Body of pancreas (tissue), 4 donors: ENCODE data around the gene RUNX3. TPM values are rescaled to one million over a fixed set of nuclear protein-coding genes. Genes with fewer than 3 reads are reported as not detected.

Source experiments
- ATAC-seq: fragments of 150-250 bp; one replicate; pipeline ENCODE4 v1.9.1; 2016
- DNase-seq, 4 donors: peaks; one replicate each; pipeline ENCODE4 v3.0.0-alpha.2; 2019
- H3K27ac ChIP-seq, 4 donors: fragments of 200-600 bp; sonication (generic); 1 replicate in 3 of 4; 2 replicates in 1 of 4; pipeline versions ENCODE4 v1.5.1 to v1.6.1; 2016 to 2019; ENCODE audit warnings: mild to moderate bottlenecking in 1 of 4, mixed read lengths in 1 of 4, moderate library complexity in 1 of 4
- H3K27me3 ChIP-seq, 2 donors: fragments of 200-600 bp; sonication (generic); one replicate each; pipeline ENCODE4 v1.6.0; 2016; ENCODE audit warnings: mild to moderate bottlenecking in 1 of 2
- H3K36me3 ChIP-seq, 2 donors: fragments of 200-600 bp; sonication (generic); replicated peaks in 1 of 2; 2 replicates each; pipeline ENCODE4 v1.5.1; 2016; ENCODE audit warnings: low read depth in 2 of 2; ENCODE audit not compliant: insufficient read depth in 1 of 2
- H3K4me1 ChIP-seq: fragments of 200-600 bp; sonication (generic); one replicate; pipeline ENCODE4 v1.6.0; 2016
- H3K4me3 ChIP-seq, 2 donors: fragments of 200-600 bp; sonication (generic); 1 replicate in 1 of 2; 2 replicates in 1 of 2; pipeline ENCODE4 v1.5.1; 2016 to 2019
- H3K9me3 ChIP-seq, 3 donors: fragments of 200-600 bp; sonication (generic); 1 replicate in 2 of 3; 2 replicates in 1 of 3; pipeline ENCODE4 v1.5.1; 2016
- CTCF ChIP-seq, 7 experiments: fragments of 450-650 bp in 4 of 7; fragments of 200-600 bp in 3 of 7; sonication (generic) in 3 of 7; IDR thresholded peaks; one replicate each; pipeline ENCODE4 v1.5.1; 2016 to 2019; ENCODE audit warnings: antibody characterized with exemption in 7 of 7
- POLR2A ChIP-seq, 3 donors: fragments of 450-650 bp; IDR thresholded peaks; one replicate each; pipeline ENCODE4 v1.6.1; 2016; ENCODE audit warnings: antibody characterized with exemption in 3 of 3, mild to moderate bottlenecking in 2 of 3
- WGBS, 2 donors: methylation state at CpG; one replicate each; pipeline ENCODE4 v1.1.5; 2017; 5-methylcytosine and 5-hydroxymethylcytosine counted together
- intact Hi-C: fragments of 100-400 bp; cut with DNase I; formaldehyde crosslinking; loops from one replicate; pipeline ENCODE4 v1.15.1; 2023
- total RNA-seq, 2 donors: library from RNA; depleted of rRNA; stranded (reverse); fragments of >200 nt; gene quantifications; one replicate each; pipeline ENCODE4 v1.1.0, GENCODE V29; 2016

RUNX3 gene
- total RNA-seq, 2 donors from 2014 or later: 0.26 TPM; not detected in 1

DNA sequence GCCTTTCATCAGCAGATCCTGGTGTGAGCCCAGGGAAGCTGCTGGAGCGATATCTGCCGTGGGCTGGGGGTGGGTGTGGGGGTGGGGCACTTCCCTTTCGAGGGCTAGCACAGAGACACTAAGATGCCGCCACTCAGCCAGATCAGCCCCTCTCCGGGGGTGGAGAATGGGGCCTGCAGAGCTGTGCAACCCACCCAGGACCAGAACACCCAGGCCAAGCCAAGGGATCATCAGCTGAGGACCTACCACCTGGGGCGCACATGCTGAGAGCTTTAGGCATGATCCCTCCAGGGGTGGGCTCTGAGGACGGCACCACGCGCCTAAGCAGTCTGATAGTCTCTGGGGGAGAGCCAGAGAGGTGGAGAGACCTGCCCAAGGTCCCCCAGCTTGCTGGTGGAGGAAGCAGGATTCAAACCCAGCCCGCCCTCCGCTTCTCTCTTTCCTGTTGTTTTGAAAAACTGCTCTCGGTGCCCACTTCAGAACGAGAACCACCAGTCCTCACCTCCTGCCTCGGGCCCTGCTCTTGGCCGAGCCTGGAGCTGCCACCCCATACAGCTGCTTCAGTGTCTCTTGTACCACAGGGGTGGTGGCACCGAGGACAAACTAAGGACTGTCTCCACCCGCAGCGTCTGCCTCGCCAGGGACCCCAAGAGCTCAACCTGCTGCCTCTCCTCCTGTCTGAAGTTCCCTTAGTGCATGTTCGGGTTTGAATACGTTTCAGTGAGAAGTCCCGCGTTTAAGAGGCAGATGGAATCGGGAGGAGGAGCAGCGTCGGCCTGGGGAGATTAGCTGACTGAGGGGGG is 39.7 kb upstream of the RUNX3 start:
- Histone ChIP-seq H3K9me3 (peaks cover 0 to 4% (median 0%) of the 10 kb centered on the region in 3 donors), H3K36me3 (no peaks in the 10 kb centered on the region), H3K4me3 (no peak overlapping the region), H3K27ac (no peak overlapping the region), H3K4me1 (no peaks in the 10 kb centered on the region), H3K27me3 (no peaks in the 10 kb centered on the region)
- TF ChIP-seq CTCF (IDR thresholded peaks at IDR 0.05) (no peak), POLR2A (IDR thresholded peaks at IDR 0.05) (no peak)
- ATAC-seq: no peak
- DNase-seq: no peak
- intact Hi-C loops: no loop called here
- 48 to 67% methylated on average over 17 to 25 of the region's 26 CpGs for WGBS, 2 donors

GRCh38 chr1:24968941-24969585 is 39.0 kb upstream of the RUNX3 start:
- ATAC-seq (no peak), DNase-seq (no peak)
- Histone ChIP-seq H3K4me3 (no peak overlapping the region), H3K4me1 (no peaks in the 10 kb centered on the region), H3K27ac (no peak overlapping the region), H3K27me3 (no peaks in the 10 kb centered on the region), H3K9me3 (no peaks in the 10 kb centered on the region), H3K36me3 (no peaks in the 10 kb centered on the region)
- intact Hi-C loops: no loop called here
- 53 to 56% methylated on average over 11 to 14 of the region's 14 CpGs for WGBS, 2 donors
- TF ChIP-seq CTCF (IDR thresholded peaks at IDR 0.05) (no peak), POLR2A (IDR thresholded peaks at IDR 0.05) (no peak)

- 72 to 73% methylated on average over 6 of the region's 6 CpGs for WGBS, 2 donors
- no peak for ATAC-seq
- Histone ChIP-seq H3K4me1 (no peaks in the 10 kb centered on the region), H3K27me3 (no peaks in the 10 kb centered on the region), H3K9me3 (no peaks in the 10 kb centered on the region), H3K36me3 (no peaks in the 10 kb centered on the region), H3K27ac (no peak overlapping the region), H3K4me3 (no peak overlapping the region)
- DNase-seq: no peak
- TF ChIP-seq POLR2A (IDR thresholded peaks at IDR 0.05) (no peak), CTCF (IDR thresholded peaks at IDR 0.05) (no peak)
- intact Hi-C loops: no loop called here
These were observed 37.9 kb upstream of the RUNX3 start for GRCh38 chr1:24967962-24968361.

DNA sequence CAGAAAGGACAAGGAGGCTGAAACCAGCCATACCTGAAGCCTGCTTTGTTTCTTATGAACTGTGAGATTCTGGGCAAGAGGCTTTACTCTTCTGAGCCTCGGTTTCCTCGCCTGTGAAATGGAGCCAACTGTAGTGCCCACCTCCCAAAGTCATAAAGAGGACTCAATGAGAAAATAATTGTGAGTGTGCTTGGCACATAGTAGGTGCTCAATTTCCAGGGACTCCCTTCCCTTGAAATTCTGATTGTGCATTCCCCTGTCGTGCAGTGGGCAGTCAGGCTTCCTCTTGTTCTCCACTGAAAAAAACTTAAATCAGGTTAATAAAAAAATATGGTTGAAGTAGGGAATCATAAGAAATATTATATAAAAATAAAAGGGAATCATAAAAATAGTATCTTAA is 37.5 kb upstream of the RUNX3 start:
- no peaks in the 10 kb centered on the region for H3K27me3 ChIP-seq
- TF ChIP-seq POLR2A (IDR thresholded peaks at IDR 0.05): no peak
- no peak for TF ChIP-seq CTCF (IDR thresholded peaks at IDR 0.05)
- ATAC-seq: no peak
- no peak for DNase-seq
- H3K4me3 ChIP-seq: no peak overlapping the region
- H3K4me1 ChIP-seq: no peaks in the 10 kb centered on the region
- intact Hi-C loops: no loop called here
- H3K27ac ChIP-seq: no peak overlapping the region
- 71 to 87% methylated on average over 3 of the region's 3 CpGs for WGBS, 2 donors
- no peaks in the 10 kb centered on the region for H3K36me3 ChIP-seq
- H3K9me3 ChIP-seq: no peaks in the 10 kb centered on the region
